ENCODE measurements around the gene SNX32.

DNA sequence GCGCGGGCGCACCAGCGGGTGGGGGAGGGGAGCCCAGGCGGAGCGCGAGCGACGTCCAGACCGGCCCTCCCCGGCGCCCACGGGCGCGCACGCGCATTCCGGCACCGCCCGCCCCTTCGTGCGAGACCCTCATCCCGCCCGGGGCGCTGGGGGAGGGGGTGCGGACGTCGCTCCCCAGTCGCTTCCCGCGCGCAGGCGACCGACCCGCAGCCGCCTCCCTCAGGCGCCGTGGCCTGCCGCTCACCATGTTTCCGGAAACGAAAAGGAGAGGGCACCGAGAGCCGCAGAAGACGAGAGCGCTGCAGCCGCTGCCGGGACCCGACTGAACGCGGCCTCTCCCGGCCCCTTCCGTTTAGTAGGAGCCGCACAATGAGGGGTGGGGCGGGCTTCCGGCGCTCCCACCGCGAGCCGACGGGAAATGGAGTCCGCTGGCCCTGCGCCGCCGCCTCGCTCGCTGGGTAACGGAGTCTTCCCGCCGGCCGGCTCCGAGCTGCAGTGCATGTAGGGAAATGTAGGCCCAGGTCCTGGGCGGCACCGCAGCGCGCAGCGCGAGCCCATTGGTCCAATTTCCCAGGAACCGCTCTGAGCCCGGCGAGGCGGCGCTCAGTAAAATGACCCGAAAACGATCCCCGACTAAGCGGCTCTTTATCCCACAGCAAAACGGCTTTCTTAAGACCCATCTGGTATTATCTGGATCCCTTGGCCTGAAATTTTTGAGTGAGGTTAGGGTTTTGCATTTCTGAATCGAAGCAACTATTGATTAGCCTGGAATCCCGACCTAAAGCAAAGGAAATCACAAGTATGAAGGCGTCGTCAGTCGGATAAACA, 24.3 kb downstream of the SNX32 start, which contains the start of gene CFL1:
- TF ChIP-seq CTCF (IDR thresholded peaks at IDR 0.05) (no peak), POLR2A (IDR thresholded peaks at IDR 0.05) (peak in 1 of 2 donors; percentile 76)

Data from lower leg skin (tissue), 3 donors.